GM23248 (cell line): Measurements from ENCODE around the gene CRYM.

Experiments
- EZH2 ChIP-seq: fragments of 200-600 bp; sonication (generic); IDR thresholded peaks from 2 replicates; pipeline ENCODE4 v1.6.1; 2018; ENCODE audit warnings: antibody characterized with exemption, mild to moderate bottlenecking; ENCODE audit not compliant: insufficient read depth, poor library complexity, severe bottlenecking
- EZH2phosphoT487 ChIP-seq: fragments of 200-600 bp; sonication (generic); IDR thresholded peaks from 2 replicates; pipeline ENCODE4 v1.6.1; 2018; ENCODE audit warnings: antibody characterized with exemption, moderate library complexity, mild to moderate bottlenecking, low read depth; ENCODE audit not compliant: insufficient read depth

GRCh38 chr16:21264571-21265036 is 13.5 kb downstream of the CRYM start:
- TF ChIP-seq EZH2, result no peak
- no peak for TF ChIP-seq EZH2phosphoT487
